ENCODE results near the gene ZMIZ1. TPM values are rescaled to one million over a fixed set of nuclear protein-coding genes. Genes with fewer than 3 reads are reported as not detected.

Gene ZMIZ1
- total RNA-seq, 4 donors from 2014 or later = 18.7 to 188 (median 36.7) TPM

DNA sequence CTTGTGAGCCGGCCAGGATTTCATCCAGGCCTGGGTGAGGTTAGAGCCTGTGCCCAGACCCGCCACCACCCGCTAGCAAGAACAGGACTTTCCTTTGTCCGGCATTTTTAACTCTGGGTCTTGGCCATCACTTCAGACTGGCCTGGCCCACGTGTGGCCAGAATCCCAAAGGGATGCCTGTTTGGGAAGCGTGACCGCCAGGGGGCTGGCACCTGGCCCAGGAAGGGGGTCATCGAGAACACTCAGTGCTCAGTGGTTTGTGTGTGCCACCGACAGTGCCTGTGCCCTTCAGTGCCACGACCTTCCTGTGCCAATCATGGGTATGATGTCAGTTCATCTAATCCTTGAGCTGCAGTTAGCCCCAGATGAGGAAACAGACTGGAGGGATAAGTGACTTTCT, 85.0 kb downstream of the ZMIZ1 start:
- DNase-seq = no peak
- intact Hi-C loops (cut with DNase I; ENCODE audit: low total_unique reads) = no loop called here
- Histone ChIP-seq H3K9me3 (no peaks in the 10 kb centered on the region), H3K27me3 (no peaks in the 10 kb centered on the region), H3K27ac (peak overlapping the region; percentile 93 to 94), H3K4me1 (peaks cover 23 to 81% of the 10 kb centered on the region in 2 donors), H3K4me3 (no peak overlapping the region), H3K36me3 (no peaks in the 10 kb centered on the region)
- no peak for TF ChIP-seq POLR2A (IDR thresholded peaks at IDR 0.05)
- no peak for TF ChIP-seq CTCF (IDR thresholded peaks at IDR 0.05)

GRCh38 chr10:79155301-79156081, 86.7 kb downstream of the ZMIZ1 start:
- H3K9me3 ChIP-seq = no peaks in the 10 kb centered on the region
- TF ChIP-seq CTCF (IDR thresholded peaks at IDR 0.05) (peak in 1 of 4 experiments; percentile 6), POLR2A (IDR thresholded peaks at IDR 0.05) (no peak)
- H3K4me1 ChIP-seq = peaks cover 17 to 80% of the 10 kb centered on the region in 2 donors
- DNase-seq = peak in 1 of 2 donors; percentile 41
- H3K27me3 ChIP-seq = no peaks in the 10 kb centered on the region
- no peak overlapping the region for H3K4me3 ChIP-seq
- H3K36me3 ChIP-seq = no peaks in the 10 kb centered on the region
- peak overlapping the region; percentile 93 to 94 for H3K27ac ChIP-seq
- intact Hi-C loops (cut with DNase I; ENCODE audit: low total_unique reads) = loop anchor here (5.0 kb wide), 1 partner anchor 88 kb away; the partner anchor contains the start of gene ZMIZ1

DNA sequence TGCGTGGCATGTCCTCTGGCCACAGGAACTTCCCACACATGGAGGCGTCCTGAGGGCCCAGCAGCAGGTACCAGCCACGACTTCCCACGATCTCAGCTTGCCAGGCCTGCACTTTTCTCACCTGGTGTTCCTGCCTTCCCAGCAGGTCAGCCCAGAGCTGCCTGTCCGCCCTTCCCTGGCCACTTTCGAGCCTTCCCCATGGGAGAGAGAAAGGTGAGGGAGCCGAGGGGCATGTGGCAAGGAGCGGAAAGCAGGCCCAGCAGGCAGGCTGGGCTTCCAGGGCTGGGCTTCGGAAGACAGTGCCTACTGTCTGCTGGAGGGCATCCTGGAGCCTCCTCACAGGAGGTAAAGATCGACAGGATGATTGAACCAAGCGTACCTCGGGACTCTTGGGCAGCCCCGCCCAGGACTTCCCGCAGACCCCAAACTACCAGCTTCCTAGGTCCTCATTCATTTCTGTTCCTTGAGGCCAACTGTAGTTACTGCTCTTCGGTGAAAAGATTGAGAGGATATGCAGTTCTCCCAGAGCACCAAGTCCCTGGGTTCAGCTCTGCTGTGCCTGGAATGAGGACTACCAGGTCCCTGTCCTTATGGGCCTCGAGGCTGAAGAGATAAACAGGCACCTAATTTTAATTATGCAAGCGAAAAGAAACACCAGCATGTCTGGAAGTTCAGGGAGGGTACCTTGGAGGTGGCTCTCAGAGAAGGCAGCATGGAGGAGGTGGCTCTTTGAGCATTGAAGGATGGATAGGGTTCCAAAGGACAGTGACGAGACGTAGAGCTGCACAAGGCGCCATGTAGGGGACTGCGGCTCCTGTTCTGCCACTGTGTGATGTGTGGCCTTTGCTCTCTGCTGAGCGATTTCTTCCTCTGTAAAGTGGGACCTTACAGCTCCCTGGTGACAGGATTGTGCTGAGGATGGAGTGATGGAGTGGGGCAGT, 87.8 kb downstream of the ZMIZ1 start:
- H3K27me3 ChIP-seq = no peaks in the 10 kb centered on the region
- TF ChIP-seq POLR2A (IDR thresholded peaks at IDR 0.05) (no peak), CTCF (IDR thresholded peaks at IDR 0.05) (no peak)
- H3K27ac ChIP-seq = peak overlapping the region; percentile 93 to 94
- peaks cover 21 to 78% of the 10 kb centered on the region in 2 donors for H3K4me1 ChIP-seq
- no peaks in the 10 kb centered on the region for H3K36me3 ChIP-seq
- no peak overlapping the region for H3K4me3 ChIP-seq
- no peaks in the 10 kb centered on the region for H3K9me3 ChIP-seq
- DNase-seq = no peak
- intact Hi-C loops (cut with DNase I; ENCODE audit: low total_unique reads) = loop anchor here (5.0 kb wide), 1 partner anchor 89 kb away; the partner anchor contains the start of gene ZMIZ1

- no peak overlapping the region for H3K4me3 ChIP-seq
- H3K9me3 ChIP-seq = no peaks in the 10 kb centered on the region
- no peaks in the 10 kb centered on the region for H3K36me3 ChIP-seq
- peak overlapping the region; percentile 93 to 94 for H3K27ac ChIP-seq
- intact Hi-C loops (cut with DNase I; ENCODE audit: low total_unique reads) = loop anchor here (5.0 kb wide), 1 partner anchor 91 kb away; the partner anchor contains the start of gene ZMIZ1
- H3K4me1 ChIP-seq = peaks cover 21 to 64% of the 10 kb centered on the region in 2 donors
- DNase-seq = peak in 1 of 2 donors; percentile 58
- TF ChIP-seq CTCF (IDR thresholded peaks at IDR 0.05) = no peak
- no peak for TF ChIP-seq POLR2A (IDR thresholded peaks at IDR 0.05)
- no peaks in the 10 kb centered on the region for H3K27me3 ChIP-seq
Observed at GRCh38 chr10:79158004-79158340, 89.2 kb downstream of the ZMIZ1 start.
